C4-2B (cell line): ENCODE results near the gene SLIT3.
"Not testable (repeated sequence)": the region's sequence is repeated elsewhere in the genome, so short reads cannot be mapped to it uniquely, and the experiment has no call there.

ENCODE experiments used
- H3K27ac ChIP-seq: fragments of 450-650 bp; 2 replicates; pipeline ENCODE4 v1.5.1; 2017
- ZFX ChIP-seq: fragments of 450-650 bp; IDR thresholded peaks from 2 replicates; pipeline ENCODE4 v1.6.1; 2017
- TF ChIP-seq, protein P1 (sequence below): fragments of 450-650 bp; conservative IDR thresholded peaks from 2 replicates; pipeline ENCODE4 v1.5.1; 2017; ENCODE audit warnings: mild to moderate bottlenecking

Gene SLIT3

DNA sequence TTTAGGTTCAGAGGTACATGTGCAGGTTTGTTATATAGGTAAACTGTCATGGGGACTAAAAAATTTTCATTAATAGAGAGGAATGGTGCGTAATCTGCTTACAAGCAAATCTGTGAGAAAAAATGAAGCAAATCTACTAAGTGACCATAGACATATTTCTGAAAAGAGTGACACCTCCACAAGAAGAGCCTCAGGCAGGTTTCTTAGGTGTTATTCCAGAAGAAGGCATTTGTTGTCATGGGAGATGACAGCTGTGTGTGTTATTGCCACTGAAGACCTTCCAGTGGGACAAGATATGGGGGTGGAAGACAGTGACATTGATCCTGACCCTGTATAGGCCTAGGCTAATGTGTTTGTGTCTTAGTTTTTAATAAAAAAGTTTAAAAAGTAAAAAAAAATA, 652.9 kb downstream of the SLIT3 start:
- no peak for TF ChIP-seq ZFX
- TF ChIP-seq, protein P1, sequence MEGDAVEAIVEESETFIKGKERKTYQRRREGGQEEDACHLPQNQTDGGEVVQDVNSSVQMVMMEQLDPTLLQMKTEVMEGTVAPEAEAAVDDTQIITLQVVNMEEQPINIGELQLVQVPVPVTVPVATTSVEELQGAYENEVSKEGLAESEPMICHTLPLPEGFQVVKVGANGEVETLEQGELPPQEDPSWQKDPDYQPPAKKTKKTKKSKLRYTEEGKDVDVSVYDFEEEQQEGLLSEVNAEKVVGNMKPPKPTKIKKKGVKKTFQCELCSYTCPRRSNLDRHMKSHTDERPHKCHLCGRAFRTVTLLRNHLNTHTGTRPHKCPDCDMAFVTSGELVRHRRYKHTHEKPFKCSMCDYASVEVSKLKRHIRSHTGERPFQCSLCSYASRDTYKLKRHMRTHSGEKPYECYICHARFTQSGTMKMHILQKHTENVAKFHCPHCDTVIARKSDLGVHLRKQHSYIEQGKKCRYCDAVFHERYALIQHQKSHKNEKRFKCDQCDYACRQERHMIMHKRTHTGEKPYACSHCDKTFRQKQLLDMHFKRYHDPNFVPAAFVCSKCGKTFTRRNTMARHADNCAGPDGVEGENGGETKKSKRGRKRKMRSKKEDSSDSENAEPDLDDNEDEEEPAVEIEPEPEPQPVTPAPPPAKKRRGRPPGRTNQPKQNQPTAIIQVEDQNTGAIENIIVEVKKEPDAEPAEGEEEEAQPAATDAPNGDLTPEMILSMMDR, result no peak
- no peak overlapping the region for H3K27ac ChIP-seq

DNA sequence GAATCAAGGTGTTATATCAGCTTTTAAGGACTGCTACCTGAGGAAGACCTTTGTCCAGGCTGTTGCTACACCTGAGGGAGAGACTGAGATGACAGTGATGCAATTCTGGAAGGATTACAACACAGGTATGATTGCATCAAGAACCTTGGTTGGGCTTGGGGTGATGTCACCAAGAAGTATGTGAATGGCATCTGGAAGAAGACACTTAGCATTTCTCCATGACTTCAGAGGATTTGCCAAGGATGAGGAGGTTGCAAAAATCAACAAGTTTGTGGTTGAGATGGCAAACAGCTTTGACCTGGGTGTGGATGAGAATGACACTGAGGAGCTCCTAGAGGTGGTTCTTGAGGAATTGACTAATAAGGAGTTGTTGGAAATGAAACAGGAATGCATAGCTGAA, 653.9 kb downstream of the SLIT3 start:
- no peak for TF ChIP-seq ZFX
- TF ChIP-seq, protein P1, result no peak
- H3K27ac ChIP-seq, result no peak overlapping the region

DNA sequence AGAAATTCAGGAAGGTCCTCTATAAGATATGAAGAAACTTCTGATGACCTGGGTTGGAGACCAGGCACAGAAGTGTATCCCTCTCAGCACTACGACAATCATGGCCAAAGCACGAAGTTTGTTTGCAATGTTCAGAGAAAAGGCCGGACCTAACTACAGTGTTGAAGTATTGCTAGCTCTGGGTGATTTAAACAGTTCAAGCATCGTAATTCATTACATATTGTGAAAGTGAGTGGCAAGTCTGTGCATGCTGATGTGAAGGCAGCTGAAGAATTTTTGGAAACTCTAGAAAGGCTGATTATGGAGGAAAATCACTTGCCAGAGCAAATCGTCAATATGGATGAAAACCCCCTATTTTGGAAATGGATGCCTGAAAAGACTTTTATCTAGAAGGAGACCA, 654.6 kb downstream of the SLIT3 start:
- TF ChIP-seq, protein P1, result no peak
- TF ChIP-seq ZFX, result no peak
- no peak overlapping the region for H3K27ac ChIP-seq

DNA sequence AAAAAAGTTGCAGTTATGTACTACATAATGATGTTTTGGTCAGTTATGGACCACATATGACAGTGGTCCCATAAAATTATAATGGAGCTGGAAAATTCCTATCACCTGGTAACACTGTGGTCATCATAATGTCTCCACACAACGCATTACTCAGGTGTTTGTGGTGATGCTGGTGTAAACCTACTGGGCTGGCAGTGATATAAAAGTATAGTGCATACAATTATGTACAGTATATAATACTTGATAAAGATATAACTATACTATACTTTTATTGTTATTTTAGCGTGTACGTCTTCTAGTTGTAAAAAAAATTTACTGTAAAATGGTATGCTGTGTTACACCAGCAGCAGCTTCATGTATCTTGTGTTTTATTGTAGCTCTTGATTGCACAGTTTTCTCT, 655.7 kb downstream of the SLIT3 start:
- TF ChIP-seq, protein P1, result no peak
- TF ChIP-seq ZFX, result no peak
- H3K27ac ChIP-seq, result no peak overlapping the region

DNA sequence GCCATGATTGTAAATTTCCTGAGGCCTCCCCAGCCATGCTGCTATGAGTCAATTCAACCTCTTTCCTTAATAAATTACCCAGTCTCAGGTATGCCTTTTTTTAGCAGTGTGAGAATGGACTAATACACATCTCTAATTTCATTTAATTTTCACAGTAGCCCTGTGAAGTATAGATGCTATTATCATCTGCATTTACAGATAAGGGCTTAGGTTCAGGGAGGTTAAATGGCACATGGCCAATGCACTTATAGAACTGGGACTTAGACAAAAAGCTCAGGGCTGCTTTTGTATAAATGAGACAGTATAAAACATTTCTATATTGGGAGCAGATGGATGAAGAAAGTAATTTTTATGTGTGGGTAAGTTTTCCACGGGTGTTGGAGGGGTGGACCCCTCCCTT, 658.9 kb downstream of the SLIT3 start:
- no peak overlapping the region for H3K27ac ChIP-seq
- TF ChIP-seq, protein P1, result no peak
- no peak for TF ChIP-seq ZFX

DNA sequence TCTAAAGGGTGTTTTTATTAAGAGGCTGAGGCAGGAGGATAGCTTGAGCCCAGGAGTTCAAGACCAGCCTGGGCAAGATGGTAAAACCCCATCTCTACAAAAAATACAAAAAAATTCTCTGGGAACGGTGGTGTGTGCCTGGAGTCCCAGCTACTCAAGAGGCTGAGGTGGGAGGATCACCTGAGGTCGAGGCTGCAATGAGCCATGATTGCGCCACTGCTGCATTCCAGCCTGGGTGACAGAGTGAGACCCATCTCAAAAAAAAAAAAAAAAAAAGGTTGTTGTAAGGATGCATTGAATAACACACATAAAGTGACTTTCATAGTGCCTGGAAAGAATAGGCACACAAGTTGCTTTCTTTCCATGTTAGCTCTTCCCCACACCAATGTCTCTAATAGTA, 662.1 kb downstream of the SLIT3 start:
- H3K27ac ChIP-seq, result not testable (repeated sequence)

DNA sequence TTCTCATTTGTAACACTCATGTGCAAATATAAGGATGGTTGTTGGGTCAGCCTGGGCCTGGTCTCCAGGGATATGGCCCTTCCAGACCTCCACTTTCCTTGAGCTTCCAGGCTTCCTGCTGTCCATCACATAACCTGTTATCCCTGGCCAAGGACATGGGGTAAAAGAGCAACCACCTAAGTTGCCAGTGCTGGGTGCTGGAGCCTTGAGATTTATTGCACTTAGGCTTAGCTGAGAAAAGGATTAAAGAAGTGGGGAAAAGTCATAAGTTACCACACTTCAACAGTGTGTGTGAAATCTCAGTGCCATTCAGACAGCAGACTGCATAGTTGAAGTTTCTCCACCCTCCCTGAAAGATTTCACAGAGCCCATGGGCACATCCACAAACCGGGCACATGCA, 663.1 kb downstream of the SLIT3 start:
- TF ChIP-seq, protein P1, result no peak
- no peak for TF ChIP-seq ZFX
- H3K27ac ChIP-seq, result no peak overlapping the region

DNA sequence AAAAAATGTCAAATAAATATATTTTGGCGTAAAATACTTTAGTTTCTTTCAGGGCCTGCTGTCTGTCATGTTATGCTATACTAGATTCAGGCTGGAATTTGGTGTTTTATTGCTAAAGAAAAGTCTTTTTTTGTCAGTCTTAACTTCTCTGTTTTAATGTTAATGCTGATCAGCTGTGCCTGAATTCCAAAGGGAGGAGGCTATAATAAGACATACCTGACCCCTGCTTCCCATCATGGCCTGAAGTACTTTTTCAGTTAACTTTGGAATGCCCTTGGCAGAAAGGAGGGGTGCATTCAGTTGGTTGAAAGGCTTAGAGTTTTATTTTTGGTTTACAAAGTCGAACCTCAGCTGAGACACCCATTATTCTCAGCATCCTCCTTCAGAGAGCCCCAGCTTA, 663.7 kb downstream of the SLIT3 start:
- TF ChIP-seq, protein P1, result no peak
- no peak overlapping the region for H3K27ac ChIP-seq

DNA sequence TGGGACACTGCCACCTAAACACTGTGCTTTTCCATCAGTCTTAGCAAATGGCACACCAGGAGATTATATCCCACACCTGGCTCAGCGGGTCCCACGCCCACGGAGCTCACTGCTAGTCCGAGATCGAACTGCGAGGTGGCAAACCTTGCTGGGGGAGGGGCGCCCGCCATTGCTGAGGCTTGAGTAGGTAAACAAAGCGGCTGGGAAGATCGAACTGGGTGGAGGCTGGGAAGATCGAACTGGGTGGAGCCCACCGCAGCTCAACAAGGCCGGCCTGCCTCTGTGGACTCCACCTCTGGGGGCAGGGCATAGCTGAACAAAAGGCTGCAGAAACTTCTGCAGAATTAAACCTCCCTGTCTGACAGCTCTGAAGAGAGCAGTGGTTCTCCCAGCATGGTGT, 670.0 kb downstream of the SLIT3 start:
- not testable (repeated sequence) for H3K27ac ChIP-seq
